ENCODE measurements around the gene PCBP3. TPM values are rescaled to one million over a fixed set of nuclear protein-coding genes. Genes with fewer than 3 reads are reported as not detected.

Gene PCBP3
- total and polyA plus RNA-seq, 10 of the 15 experiments (the other 5 are each of a cell fraction or from before 2014, with no cell fraction given) = 0.09 to 1.3 (median 0.46) TPM; not detected in 3

DNA sequence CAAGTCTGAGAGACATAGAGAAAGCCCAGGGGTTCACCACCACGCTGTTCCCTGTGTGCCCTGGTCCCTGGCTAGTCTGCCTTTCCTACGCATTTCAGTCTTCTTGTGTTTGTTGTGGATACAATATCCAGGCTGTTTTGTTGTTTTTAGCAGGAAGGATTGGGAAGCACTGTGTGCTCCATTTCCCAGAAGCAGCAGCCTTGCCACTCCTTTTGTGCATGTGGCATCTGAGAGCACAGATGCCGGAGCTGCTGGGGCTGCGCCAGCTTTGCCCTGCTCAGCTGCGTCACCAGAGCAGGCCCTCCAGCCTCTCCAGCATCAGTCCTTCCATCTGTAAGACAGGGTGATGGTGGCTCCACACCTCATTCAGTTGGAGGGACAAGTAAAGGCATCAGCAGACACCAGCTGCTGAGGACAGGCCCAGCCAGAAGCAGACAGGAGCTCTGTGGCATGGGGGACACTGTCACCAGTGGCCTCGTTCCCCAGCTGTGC lies 243.6 kb downstream of the PCBP3 start:
- Histone ChIP-seq H4K20me1 (ENCODE audit: control insufficient read depth, insufficient read depth) (no peaks in the 10 kb centered on the region), H3K4me1 (ENCODE audit: control insufficient read depth, insufficient read depth, low read length) (no peaks in the 10 kb centered on the region; the same call in 1 of the 2 replicates), H3K79me2 (ENCODE audit: control insufficient read depth, insufficient read depth, low read length) (no peaks in the 10 kb centered on the region), H3K9ac (ENCODE audit: control insufficient read depth, insufficient read depth, low read length) (no peak overlapping the region), H3K4me2 (ENCODE audit: control insufficient read depth, insufficient read depth) (no peak overlapping the region), H3K27ac (ENCODE audit: control insufficient read depth, insufficient read depth) (no peak overlapping the region), H3K9me3 (replicated peaks; ENCODE audit: control insufficient read depth, insufficient read depth, low read length) (no peaks in the 10 kb centered on the region), H3K27me3 (replicated peaks in 1 of 2; ENCODE audit: control insufficient read depth in 2 of 2, insufficient read depth in 2 of 2, low read length in 1 of 2) (no peaks in the 10 kb centered on the region; a peak in 1 of 4 replicates), H2AFZ (ENCODE audit: control insufficient read depth, low read depth, low read length) (no peak overlapping the region), H3K4me3 (no peak overlapping the region), H3K36me3 (ENCODE audit: control insufficient read depth in 2 of 2, insufficient read depth in 2 of 2, low read length in 1 of 2) (no peaks in the 10 kb centered on the region)
- ATAC-seq (no peak), FAIRE-seq (no peak), DNase-seq (ENCODE audit: low read depth, low spot score) (no peak)
- CTCF ChIA-PET = no interaction called here
- POLR2A ChIA-PET = no interaction called here
- no TSS peak for BruUV-seq (replicated peaks)
- SMC1A ChIA-PET (ENCODE audit: uncharacterized antibody, unreplicated experiment) = no interaction called here
- RAD21 ChIA-PET (ENCODE audit: unreplicated experiment) = no interaction called here
- in situ Hi-C loops (cut with MboI) (no loop called here), intact Hi-C loops (cut with micrococcal nuclease; ENCODE audit: unreplicated experiment) (no loop called here)
- 56% methylated on average over 6 of the region's 6 CpGs for WGBS (ENCODE audit: insufficient coverage, insufficient replicate concordance, low lambda C conversion rate, missing lambda C conversion rate)
- TF ChIP-seq MXI1 (IDR thresholded peaks at IDR 0.05; ENCODE audit: low read depth, low read length) (no peak), KDM1A (IDR thresholded peaks at IDR 0.05; ENCODE audit: borderline replicate concordance) (no peak), FOS (IDR thresholded peaks at IDR 0.05; ENCODE audit: borderline replicate concordance, extremely low read depth, insufficient read length) (no peak), RB1 (IDR thresholded peaks at IDR 0.05; ENCODE audit: borderline replicate concordance) (no peak), POLR2A (IDR thresholded peaks at IDR 0.05; ENCODE audit: low read depth, low read length) (no peak), CTCF (IDR thresholded peaks at IDR 0.05 in 2 of 3, conservative IDR thresholded peaks at IDR 0.05 in 1 of 3; ENCODE audit: control insufficient read depth in 2 of 3, extremely low read depth in 1 of 3, insufficient read depth in 1 of 3, low read depth in 3 of 3, low read length in 3 of 3) (no peak), BCLAF1 (IDR thresholded peaks at IDR 0.05) (no peak), MAX (IDR thresholded peaks at IDR 0.05; ENCODE audit: low read depth, low read length) (no peak), CHD1 (IDR thresholded peaks at IDR 0.05; ENCODE audit: low read depth, low read length) (no peak), MEF2B (IDR thresholded peaks at IDR 0.05; ENCODE audit: partially characterized antibody, poor library complexity, severe bottlenecking) (no peak), MYB (IDR thresholded peaks at IDR 0.05; ENCODE audit: borderline replicate concordance, low read depth, low read length) (no peak)
- TF ChIP-seq, protein P1, sequence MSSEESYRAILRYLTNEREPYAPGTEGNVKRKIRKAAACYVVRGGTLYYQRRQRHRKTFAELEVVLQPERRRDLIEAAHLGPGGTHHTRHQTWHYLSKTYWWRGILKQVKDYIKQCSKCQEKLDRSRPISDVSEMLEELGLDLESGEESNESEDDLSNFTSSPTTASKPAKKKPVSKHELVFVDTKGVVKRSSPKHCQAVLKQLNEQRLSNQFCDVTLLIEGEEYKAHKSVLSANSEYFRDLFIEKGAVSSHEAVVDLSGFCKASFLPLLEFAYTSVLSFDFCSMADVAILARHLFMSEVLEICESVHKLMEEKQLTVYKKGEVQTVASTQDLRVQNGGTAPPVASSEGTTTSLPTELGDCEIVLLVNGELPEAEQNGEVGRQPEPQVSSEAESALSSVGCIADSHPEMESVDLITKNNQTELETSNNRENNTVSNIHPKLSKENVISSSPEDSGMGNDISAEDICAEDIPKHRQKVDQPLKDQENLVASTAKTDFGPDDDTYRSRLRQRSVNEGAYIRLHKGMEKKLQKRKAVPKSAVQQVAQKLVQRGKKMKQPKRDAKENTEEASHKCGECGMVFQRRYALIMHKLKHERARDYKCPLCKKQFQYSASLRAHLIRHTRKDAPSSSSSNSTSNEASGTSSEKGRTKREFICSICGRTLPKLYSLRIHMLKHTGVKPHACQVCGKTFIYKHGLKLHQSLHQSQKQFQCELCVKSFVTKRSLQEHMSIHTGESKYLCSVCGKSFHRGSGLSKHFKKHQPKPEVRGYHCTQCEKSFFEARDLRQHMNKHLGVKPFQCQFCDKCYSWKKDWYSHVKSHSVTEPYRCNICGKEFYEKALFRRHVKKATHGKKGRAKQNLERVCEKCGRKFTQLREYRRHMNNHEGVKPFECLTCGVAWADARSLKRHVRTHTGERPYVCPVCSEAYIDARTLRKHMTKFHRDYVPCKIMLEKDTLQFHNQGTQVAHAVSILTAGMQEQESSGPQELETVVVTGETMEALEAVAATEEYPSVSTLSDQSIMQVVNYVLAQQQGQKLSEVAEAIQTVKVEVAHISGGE (CRISPR knock-in tag; IDR thresholded peaks at IDR 0.05) = no peak

Measured in GM12878 (cell line).